SK-N-SH (cell line): ENCODE measurements around the gene FYN. TPM values are rescaled to one million over a fixed set of nuclear protein-coding genes. Genes with fewer than 3 reads are reported as not detected.

Experiments used
- CTCF ChIA-PET: fragments of 300-600, 350-600 bp; formaldehyde crosslinking; extraction: SDS; loops from one replicate; lab custom pipeline; 2021; lab: Yijun Ruan, JAX
- POLR2A ChIA-PET: fragments of 350-600 bp; sonication (Branson Sonifier 250); formaldehyde crosslinking; extraction: SDS; loops from one replicate; lab custom pipeline; 2020; ENCODE audit warnings: antibody characterized with exemption, inconsistent platforms; lab: Yijun Ruan, JAX
- DNase-seq: peaks from one replicate; pipeline ENCODE4 v3.0.0; 2012
- H2AFZ ChIP-seq: fragments of 200-600 bp; sonication (generic); 2 replicates; pipeline ENCODE4 v1.8.1; 2016; ENCODE audit warnings: antibody characterized with exemption, mild to moderate bottlenecking, low read depth
- H3F3A ChIP-seq: fragments of 200-600 bp; sonication (generic); replicated peaks from 2 replicates; pipeline ENCODE3; 2016; ENCODE audit warnings: antibody characterized with exemption, mild to moderate bottlenecking; ENCODE audit not compliant: insufficient read depth
- H3K27ac ChIP-seq, 2 experiments: fragments of 200-500 bp in 1 of 2; fragments of 200-600 bp in 1 of 2; sonication (Bioruptor generic) in 1 of 2; sonication (generic), shearing (Covaris generic) in 1 of 2; 2 replicates each; pipeline versions ENCODE4 v1.5.1 to v1.6.1; 2014 to 2016; ENCODE audit warnings: low read depth in 2 of 2, inconsistent platforms in 1 of 2, low read length in 1 of 2, mild to moderate bottlenecking in 1 of 2, mixed read lengths in 1 of 2
- H3K27me3 ChIP-seq: fragments of 200-600 bp; sonication (generic), shearing (Covaris generic); 2 replicates; pipeline ENCODE4 v1.6.1; 2016; ENCODE audit warnings: mixed run types; ENCODE audit not compliant: insufficient read depth
- H3K36me3 ChIP-seq, 2 experiments: fragments of 200-500 bp in 1 of 2; fragments of 200-600 bp in 1 of 2; sonication (Bioruptor generic) in 1 of 2; sonication (generic) in 1 of 2; replicated peaks in 1 of 2; 2 replicates each; pipeline versions ENCODE3 to v1.5.1; 2014 to 2016; ENCODE audit warnings: low read length in 1 of 2, mild to moderate bottlenecking in 1 of 2; ENCODE audit not compliant: insufficient read depth in 2 of 2, control insufficient read depth in 1 of 2
- H3K4me1 ChIP-seq, 2 experiments: fragments of 200-500 bp in 1 of 2; fragments of 200-600 bp in 1 of 2; sonication (Bioruptor generic) in 1 of 2; sonication (generic), shearing (Covaris generic) in 1 of 2; 2 replicates each; pipeline versions ENCODE4 v1.5.1 to v1.6.1; 2014 to 2016; ENCODE audit warnings: low read depth in 1 of 2, low read length in 1 of 2, mixed run types in 1 of 2; ENCODE audit not compliant: insufficient read depth in 2 of 2, control insufficient read depth in 1 of 2
- H3K4me2 ChIP-seq: fragments of 200-600 bp; sonication (generic), shearing (Covaris generic); 2 replicates; pipeline ENCODE4 v1.6.1; 2017; ENCODE audit warnings: mixed run types
- H3K4me3 ChIP-seq, 2 experiments: fragments of 200-500 bp in 1 of 2; fragments of 200-600 bp in 1 of 2; sonication (Bioruptor generic) in 1 of 2; sonication (generic), shearing (Covaris generic) in 1 of 2; 2 replicates each; pipeline versions ENCODE4 v1.5.1 to v1.8.1; 2014 to 2016; ENCODE audit warnings: low read depth in 2 of 2, inconsistent platforms in 1 of 2, low read length in 1 of 2, mild to moderate bottlenecking in 1 of 2, mixed read lengths in 1 of 2, moderate library complexity in 1 of 2
- H3K79me2 ChIP-seq: fragments of 200-600 bp; sonication (generic); 2 replicates; pipeline ENCODE4 v1.8.1; 2017; ENCODE audit warnings: mild to moderate bottlenecking; ENCODE audit not compliant: insufficient read depth
- H3K9ac ChIP-seq: fragments of 200-600 bp; sonication (generic); 2 replicates; pipeline ENCODE4 v1.6.1; 2017; ENCODE audit warnings: mixed run types
- H3K9me2 ChIP-seq: fragments of 200-600 bp; sonication (generic); 2 replicates; pipeline ENCODE4 v1.6.1; 2017; ENCODE audit warnings: mixed run types
- H3K9me3 ChIP-seq: fragments of 200-600 bp; sonication (generic); 2 replicates; pipeline ENCODE4 v1.6.1; 2017; ENCODE audit warnings: mixed run types, mild to moderate bottlenecking, moderate library complexity
- H4K20me1 ChIP-seq: fragments of 200-600 bp; sonication (generic); 2 replicates; pipeline ENCODE4 v1.6.1; 2017; ENCODE audit warnings: mild to moderate bottlenecking, mixed run types; ENCODE audit not compliant: insufficient read depth
- CHD2 ChIP-seq: fragments of 150-350 bp; IDR thresholded peaks from 2 replicates; pipeline ENCODE4 v1.6.1; 2018; ENCODE audit warnings: low read length; ENCODE audit not compliant: partially characterized antibody
- CTCF ChIP-seq: fragments of 200-600 bp; sonication (generic); IDR thresholded peaks from 2 replicates; pipeline ENCODE4 v1.6.1; 2017; ENCODE audit warnings: antibody characterized with exemption, mild to moderate bottlenecking, moderate library complexity
- EP300 ChIP-seq, 2 experiments: IDR thresholded peaks; 2 replicates each; pipeline versions ENCODE4 v1.4.0 to v1.6.1; 2012; ENCODE audit warnings: borderline replicate concordance in 1 of 2, low read depth in 1 of 2, low read length in 1 of 2
- EZH2phosphoT487 ChIP-seq: fragments of 200-600 bp; sonication (generic); IDR thresholded peaks from 2 replicates; pipeline ENCODE4 v1.6.1; 2017; ENCODE audit warnings: low read depth, mixed run types, mild to moderate bottlenecking, antibody characterized with exemption, moderate library complexity, borderline replicate concordance
- FOXJ3 ChIP-seq: sonication (generic); formaldehyde crosslinking; IDR thresholded peaks from 2 replicates; pipeline ENCODE4 v1.5.1; 2020; ENCODE audit warnings: mild to moderate bottlenecking, missing genetic modification reagents
- GATA2 ChIP-seq: sonication (generic); formaldehyde crosslinking; IDR thresholded peaks from 2 replicates; pipeline ENCODE4 v1.5.0; 2020; ENCODE audit warnings: mild to moderate bottlenecking, missing genetic modification reagents
- IRF3 ChIP-seq: fragments of 150-350 bp; IDR thresholded peaks from 2 replicates; pipeline ENCODE4 v1.6.1; 2016; ENCODE audit warnings: mild to moderate bottlenecking, low read depth, low read length
- NRF1 ChIP-seq: IDR thresholded peaks from 2 replicates; pipeline ENCODE4 v1.6.1; 2012; ENCODE audit warnings: low read depth, mild to moderate bottlenecking, low read length
- POLR2AphosphoS5 ChIP-seq: IDR thresholded peaks from 2 replicates; pipeline ENCODE4 v1.6.1; 2012; ENCODE audit warnings: low read depth, low read length
- RAD21 ChIP-seq: IDR thresholded peaks from 2 replicates; pipeline ENCODE4 v1.6.1; 2012; ENCODE audit warnings: mild to moderate bottlenecking, low read length
- RFX5 ChIP-seq: IDR thresholded peaks from 2 replicates; pipeline ENCODE4 v1.6.1; 2012; ENCODE audit warnings: mild to moderate bottlenecking, improper control_type of control experiment, low read length
- RXRA ChIP-seq: IDR thresholded peaks from 2 replicates; pipeline ENCODE4 v1.4.0; 2012; ENCODE audit warnings: low read depth, mild to moderate bottlenecking, borderline replicate concordance
- SIN3A ChIP-seq: IDR thresholded peaks from 2 replicates; pipeline ENCODE4 v1.6.1; 2012; ENCODE audit warnings: low read depth, mild to moderate bottlenecking, low read length, moderate library complexity, borderline replicate concordance
- TCF12 ChIP-seq: IDR thresholded peaks from 2 replicates; pipeline ENCODE4 v1.4.0; 2012
- USF2 ChIP-seq: fragments of 150-350 bp; IDR thresholded peaks from 2 replicates; pipeline ENCODE4 v1.6.1; 2017; ENCODE audit warnings: antibody characterized with exemption, low read length, low read depth, borderline replicate concordance
- YY1 ChIP-seq: IDR thresholded peaks from 2 replicates; pipeline ENCODE4 v1.4.0; 2012; ENCODE audit warnings: low read depth, mild to moderate bottlenecking
- ZBTB33 ChIP-seq: IDR thresholded peaks from 2 replicates; pipeline ENCODE4 v1.4.0; 2012; ENCODE audit warnings: low read depth, borderline replicate concordance
- WGBS: methylation state at CpG from one replicate; pipeline ENCODE4 v1.1.6; 2017; ENCODE audit warnings: low lambda C conversion rate; 5-methylcytosine and 5-hydroxymethylcytosine counted together
- polyA plus RNA-seq, 3 experiments: library from polyadenylated mRNA; depleted of rRNA; stranded (reverse); fragments of >200 nt; gene quantifications; 2 replicates each; pipeline ENCODE4 v1.2.3, GENCODE V29; 2012
- TF ChIP-seq, protein P1 (sequence below): IDR thresholded peaks from 2 replicates; pipeline ENCODE4 v1.4.0; 2012; ENCODE audit warnings: low read depth, borderline replicate concordance

The FYN gene
- polyA plus RNA-seq, 1 of the 3 experiments (the other 2 are of a cell fraction) = 31.0 TPM

GRCh38 chr6:111900735-111901134, 27.5 kb upstream of the FYN start:
- Histone ChIP-seq H2AFZ (no peak overlapping the region), H3K4me1 (no peaks in the 10 kb centered on the region; a peak in 1 of 4 replicates), H3F3A (no peaks in the 10 kb centered on the region), H3K27ac (no peak overlapping the region), H3K79me2 (no peaks in the 10 kb centered on the region), H3K9me3 (no peaks in the 10 kb centered on the region), H3K4me2 (no peak overlapping the region), H3K36me3 (no peaks in the 10 kb centered on the region), H3K4me3 (no peak overlapping the region), H3K9me2 (no peaks in the 10 kb centered on the region), H3K9ac (no peak overlapping the region), H4K20me1 (no peaks in the 10 kb centered on the region), H3K27me3 (no peaks in the 10 kb centered on the region)
- ChIA-PET CTCF (no interaction called here), POLR2A (no interaction called here)
- no peak for DNase-seq
- 100% methylated on average over 5 of the region's 5 CpGs for WGBS
- TF ChIP-seq, protein P1, sequence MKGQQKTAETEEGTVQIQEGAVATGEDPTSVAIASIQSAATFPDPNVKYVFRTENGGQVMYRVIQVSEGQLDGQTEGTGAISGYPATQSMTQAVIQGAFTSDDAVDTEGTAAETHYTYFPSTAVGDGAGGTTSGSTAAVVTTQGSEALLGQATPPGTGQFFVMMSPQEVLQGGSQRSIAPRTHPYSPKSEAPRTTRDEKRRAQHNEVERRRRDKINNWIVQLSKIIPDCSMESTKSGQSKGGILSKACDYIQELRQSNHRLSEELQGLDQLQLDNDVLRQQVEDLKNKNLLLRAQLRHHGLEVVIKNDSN = no peak
- TF ChIP-seq NRF1 = no peak
- no peak for TF ChIP-seq ZBTB33
- no peak for TF ChIP-seq RFX5
- TF ChIP-seq RXRA = no peak
- no peak for TF ChIP-seq RAD21
- TF ChIP-seq USF2 = no peak
- no peak for TF ChIP-seq IRF3
- TF ChIP-seq CHD2 = no peak
- no peak for TF ChIP-seq EP300 (IDR thresholded peaks at IDR 0.05; ENCODE audit: borderline replicate concordance in 1 of 2, low read depth in 1 of 2, low read length in 1 of 2)
- no peak for TF ChIP-seq TCF12
- TF ChIP-seq YY1 = no peak
- no peak for TF ChIP-seq GATA2 (CRISPR knock-in tag)
- TF ChIP-seq POLR2AphosphoS5 = no peak
- TF ChIP-seq FOXJ3 (CRISPR knock-in tag) = no peak
- no peak for TF ChIP-seq CTCF
- TF ChIP-seq EZH2phosphoT487 = no peak
- TF ChIP-seq SIN3A = no peak
